Fibroblast of skin of left biceps (primary cell): ENCODE data around the gene MOB3A.

Experiments
- DNase-seq, 2 experiments: peaks; one replicate each; pipeline ENCODE4 v3.0.0-alpha.2; 2013; ENCODE audit warnings: low read depth in 2 of 2

Gene MOB3A

DNA sequence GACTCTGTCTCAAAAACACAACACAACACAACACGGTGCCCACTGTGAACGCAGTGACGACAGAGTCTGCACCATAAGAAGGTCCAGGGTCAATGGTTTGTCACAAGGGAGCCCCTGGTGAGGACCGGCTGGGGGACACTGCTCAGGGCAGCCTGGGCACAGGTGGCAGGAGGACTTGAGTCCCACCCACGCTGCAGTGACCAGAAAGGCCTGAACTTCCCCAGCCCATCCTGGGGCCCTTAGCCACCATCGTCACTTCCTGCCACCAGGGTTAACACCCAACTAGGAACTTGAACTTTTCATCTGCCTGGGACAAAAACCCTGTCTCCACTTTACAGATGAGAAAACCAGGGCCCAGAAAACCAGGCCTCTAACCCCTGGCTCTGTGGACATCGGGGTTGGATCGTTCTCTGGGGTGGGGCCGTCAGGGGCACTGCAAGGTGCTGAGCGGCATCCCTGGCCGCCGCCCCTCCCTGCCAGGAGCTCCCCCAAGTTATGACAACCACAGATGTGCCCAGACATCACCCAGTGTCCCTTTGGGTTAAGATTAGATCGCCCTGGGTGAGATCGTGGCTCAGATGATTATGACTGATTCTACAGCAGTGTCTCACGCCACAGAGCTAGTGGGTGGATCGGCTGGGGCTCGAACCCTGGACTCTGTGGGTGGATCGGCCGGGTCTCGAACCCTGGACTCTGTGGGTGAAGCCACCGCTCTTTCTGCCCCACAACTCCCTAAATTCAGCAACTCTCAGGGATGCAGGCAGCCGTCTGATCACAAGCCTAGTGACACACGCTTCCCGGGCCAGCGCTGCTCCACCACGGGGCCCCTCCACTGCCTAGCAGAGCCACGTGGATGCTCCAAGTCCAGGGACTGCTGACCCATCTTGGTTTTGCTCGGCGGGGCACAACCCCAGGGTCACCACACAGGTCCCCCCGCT is 14.0 kb downstream of the MOB3A start:
- no peak for DNase-seq

- DNase-seq, result no peak
Measured at GRCh38 chr19:2080336-2080988, 15.7 kb downstream of the MOB3A start.

GRCh38 chr19:2079865-2080301 is 16.2 kb downstream of the MOB3A start:
- no peak for DNase-seq

DNA sequence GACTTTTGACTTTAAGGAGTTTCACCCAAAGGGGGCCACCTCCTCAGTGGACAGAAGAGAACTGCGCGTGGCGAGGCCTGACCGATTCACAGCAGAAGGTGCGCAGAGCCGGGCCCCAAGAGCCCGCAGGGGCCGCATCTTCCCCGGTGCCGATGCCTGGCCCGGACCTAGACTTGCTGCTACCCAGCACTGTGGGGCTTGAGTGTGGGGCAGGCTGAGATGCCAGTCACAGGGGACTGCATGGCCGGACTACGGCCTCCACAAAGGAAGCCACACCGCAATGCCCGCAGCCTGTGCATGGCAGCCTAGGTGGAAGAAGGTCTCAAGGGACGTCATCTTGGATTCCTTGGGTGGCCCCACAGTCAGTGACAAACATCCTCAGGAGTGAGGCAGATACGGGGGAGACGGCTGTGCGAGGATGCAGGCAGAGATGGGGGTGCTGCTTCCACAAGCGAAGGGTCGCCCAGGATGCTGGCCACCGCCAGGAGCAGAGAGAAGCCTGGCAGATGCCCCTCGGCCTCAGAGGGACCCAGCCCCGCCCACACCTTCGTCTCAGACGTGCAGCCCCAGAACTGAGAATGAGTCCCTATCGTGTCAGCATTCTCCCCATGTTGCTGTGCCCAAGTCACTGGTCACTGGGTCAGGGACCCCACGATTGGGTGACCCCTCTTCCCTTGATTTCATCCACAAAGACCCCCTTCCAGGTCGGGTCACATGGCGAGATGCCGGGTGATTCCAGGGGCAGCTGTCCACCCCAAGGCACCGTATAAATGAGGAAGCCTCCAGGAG is 16.9 kb downstream of the MOB3A start:
- DNase-seq, result no peak

DNA sequence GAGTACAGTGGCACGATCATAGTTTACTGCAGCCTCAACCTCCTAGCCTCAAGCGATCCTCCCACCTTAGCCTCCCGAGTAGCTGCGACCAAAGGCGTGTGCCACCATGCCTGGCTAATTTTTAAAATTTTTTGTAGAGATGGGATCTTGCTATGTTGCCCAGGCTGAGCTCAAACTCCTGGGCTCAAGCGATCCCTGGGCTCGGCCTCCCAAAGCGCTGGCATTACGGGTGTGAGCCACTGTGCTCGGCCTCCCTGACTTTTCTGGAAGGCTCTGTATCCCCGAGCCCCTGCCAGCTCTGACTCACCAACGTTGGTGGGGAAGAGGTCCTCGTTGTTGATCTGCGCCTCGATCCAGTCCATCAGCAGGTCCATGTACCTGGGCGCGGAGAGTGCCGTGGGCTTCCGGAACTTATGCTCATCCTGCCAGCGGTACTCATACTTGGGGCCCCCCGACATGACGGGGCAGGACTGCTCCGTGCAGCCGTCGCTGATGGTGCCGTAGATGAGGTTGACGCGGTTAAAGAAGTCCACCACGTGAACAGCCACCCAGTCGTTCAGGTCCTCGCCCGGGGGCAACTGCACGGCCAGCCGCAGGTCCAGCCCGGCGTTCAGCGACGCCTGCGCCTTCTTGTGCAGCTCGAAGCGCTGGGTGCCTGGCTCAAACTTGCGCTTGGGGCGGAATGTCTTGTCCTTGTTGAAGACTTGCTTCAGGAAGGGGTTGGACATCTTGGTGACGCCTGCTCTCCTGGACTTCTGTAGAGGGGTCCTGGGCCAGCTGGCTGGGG is 18.1 kb downstream of the MOB3A start:
- DNase-seq, result no peak

DNA sequence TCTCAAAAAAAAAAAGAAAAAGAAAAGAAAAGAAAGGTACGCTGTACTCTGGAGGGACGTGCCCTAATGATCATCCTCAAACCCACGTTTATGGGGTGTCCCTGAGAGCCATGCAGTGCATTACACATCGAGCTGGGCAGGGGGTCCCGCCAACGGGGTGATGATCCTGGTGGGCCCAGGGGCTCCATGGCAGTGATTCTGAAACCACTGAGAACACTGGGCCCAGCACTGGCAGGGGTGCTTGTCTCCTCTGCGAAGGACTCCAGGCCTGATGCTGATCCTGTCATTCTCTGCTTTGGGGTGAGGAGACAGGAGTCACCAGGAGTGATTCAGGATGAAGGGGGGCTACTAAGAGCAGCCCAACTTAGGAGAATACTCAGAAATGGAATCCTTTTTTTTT is 18.7 kb downstream of the MOB3A start:
- no peak for DNase-seq

DNA sequence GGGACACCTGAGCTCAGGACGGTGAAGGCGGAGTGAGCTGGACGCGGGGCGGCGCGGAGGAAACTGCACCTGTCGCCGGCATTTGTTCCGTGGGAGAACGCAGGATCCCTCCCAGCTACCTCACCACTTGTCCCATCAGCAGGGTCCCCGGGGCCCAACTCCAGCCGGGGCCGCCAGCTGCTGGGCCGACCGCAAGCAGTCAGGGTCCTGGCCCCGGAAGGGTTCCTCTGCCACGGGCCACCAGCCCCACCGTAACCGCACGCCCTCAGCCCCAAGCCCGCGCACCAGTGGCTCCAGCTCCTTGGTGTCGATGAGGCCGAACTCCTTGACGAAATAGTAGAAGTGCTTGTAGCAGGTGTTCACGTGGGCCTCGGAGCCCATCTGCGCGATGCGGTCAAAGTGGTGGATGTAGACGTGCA is 19.6 kb downstream of the MOB3A start:
- no peak for DNase-seq

DNA sequence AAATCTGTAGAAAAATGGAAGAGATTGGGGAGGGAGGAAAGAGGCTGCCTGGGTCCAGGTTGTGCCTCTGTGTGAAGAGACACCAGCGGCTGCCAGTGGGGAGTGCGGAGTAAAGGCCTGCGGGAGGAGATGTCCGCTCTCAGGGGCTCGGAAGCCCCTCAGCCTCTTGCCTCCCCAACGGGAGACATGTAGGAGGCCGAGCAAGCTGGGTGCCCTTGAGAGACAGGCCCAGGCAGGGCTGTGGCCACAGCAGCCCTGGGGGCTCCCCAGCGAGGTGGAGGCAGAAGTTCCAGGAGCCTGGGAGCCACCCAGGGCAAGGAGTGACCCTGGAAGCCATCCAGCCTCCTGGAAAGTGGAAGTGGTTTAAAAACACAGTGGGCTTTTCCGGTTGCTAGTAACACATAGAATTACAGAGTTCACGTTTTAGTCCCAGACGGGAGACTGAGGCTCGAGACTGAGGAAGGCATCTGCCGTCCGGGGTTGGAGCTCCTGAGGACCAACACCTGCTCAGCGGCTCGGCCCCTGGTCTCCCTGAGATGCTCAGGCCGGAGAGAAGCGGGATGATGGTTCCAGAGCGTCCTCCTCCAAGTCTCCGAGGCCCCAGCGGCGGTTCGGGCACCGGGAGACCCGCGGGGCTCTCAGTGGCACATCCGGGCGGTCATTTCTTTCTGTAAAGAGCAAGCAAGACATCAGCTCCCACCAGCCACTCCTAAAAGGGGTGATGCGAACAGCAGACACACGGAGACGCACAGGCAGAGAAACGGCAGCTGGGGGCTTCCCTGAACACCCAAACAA is 23.2 kb downstream of the MOB3A start:
- no peak for DNase-seq

DNA sequence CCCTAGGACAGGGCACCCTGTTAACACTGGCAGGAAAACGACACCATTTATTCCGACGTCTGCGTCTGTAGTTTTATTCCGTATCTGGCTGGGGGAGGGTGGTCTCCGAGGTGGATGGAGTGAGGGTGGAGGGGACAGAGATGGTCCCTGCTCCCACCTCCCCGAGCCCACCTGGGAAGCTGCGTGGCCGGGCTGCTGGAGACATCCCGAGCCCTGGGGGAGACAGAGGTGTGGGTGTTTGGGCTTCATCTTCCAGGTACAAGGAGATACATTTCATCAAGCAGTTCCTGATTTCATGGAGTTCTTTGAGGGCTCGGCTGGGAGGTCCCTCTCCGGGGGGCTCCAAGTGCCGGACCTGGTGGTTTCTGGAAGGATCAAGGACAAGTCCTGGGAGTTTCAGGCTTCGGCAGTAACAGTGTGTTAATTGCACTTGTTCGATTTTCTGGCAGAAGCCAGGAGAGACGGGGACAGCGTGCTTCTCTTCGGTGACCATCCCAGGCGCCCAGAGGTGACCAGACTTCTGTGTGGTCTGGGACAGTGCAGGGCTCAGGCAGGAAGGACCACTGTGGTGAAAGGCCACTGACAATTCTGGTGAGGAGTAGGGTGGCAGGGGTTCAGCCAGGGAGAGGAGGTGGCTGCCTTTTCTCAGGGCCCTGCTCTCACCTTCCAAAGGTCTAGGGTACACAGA is 25.0 kb downstream of the MOB3A start:
- no peak for DNase-seq

GRCh38 chr19:2070436-2070827 is 25.7 kb downstream of the MOB3A start:
- no peak for DNase-seq

- no peak for DNase-seq
Measured at GRCh38 chr19:2064788-2065524, 31.2 kb downstream of the MOB3A start.

DNA sequence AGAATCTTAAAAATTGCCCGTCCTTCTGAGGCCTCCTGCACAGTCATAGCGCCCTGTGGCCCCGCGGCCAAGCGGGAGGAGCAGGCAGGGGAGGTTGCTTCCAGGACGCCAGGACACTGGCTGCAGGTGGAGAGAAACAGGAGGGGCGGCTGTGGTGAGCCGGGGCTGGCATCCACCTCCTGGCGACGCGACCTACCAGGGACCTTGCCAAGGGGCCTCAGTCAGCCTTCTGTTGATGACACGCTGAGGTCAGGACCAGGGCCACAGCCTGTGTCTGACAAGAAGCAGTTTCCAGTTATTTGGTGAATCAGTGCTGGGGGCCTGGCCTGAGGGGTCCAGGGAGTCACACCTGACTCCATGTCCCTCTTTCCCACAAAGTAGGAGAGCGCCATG is 31.7 kb downstream of the MOB3A start:
- no peak for DNase-seq

- DNase-seq, result no peak
Measured at GRCh38 chr19:2063824-2064223, 32.3 kb downstream of the MOB3A start.

DNA sequence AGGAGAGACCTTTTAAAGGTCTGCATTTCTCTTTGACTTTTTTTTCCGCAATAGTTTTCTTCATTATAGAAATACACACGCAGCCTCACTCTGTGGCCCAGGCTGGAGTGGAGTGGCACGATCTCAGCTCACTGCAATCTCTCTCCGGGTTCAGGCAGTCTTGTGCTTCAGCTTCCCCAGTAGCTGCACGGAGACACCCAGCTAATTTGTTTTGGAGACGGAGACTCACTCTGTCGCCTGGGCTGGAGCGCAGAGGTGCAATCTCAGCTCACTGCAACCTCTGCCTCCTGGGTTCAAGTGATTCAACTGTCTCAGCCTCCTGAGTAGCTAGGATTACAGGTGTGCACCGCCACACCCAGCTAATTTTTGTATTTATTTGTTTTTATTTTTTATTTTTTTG is 33.4 kb downstream of the MOB3A start:
- DNase-seq, result no peak

GRCh38 chr19:2062389-2062729 is 33.8 kb downstream of the MOB3A start:
- DNase-seq, result no peak

- DNase-seq, result peak; percentile 94
Measured at GRCh38 chr19:2061495-2062388, 34.4 kb downstream of the MOB3A start.

GRCh38 chr19:2060884-2061494 is 35.1 kb downstream of the MOB3A start:
- DNase-seq, result no peak
